Sigmoid colon (tissue), 7 donors: ENCODE data around the gene DNAJB13. TPM values are rescaled to one million over a fixed set of nuclear protein-coding genes. Genes with fewer than 3 reads are reported as not detected.
A peak's percentile ranks its signal among the peaks of the same experiment; 100 is the strongest.

ENCODE experiments used
- DNase-seq: peaks from one replicate; pipeline ENCODE4 v3.0.0-alpha.2; 2019
- H3K27ac ChIP-seq, 4 donors: fragments of 200-600 bp; sonication (generic); one replicate each; pipeline ENCODE4 v1.5.1; 2016 to 2019; ENCODE audit warnings: mild to moderate bottlenecking in 1 of 4
- H3K27me3 ChIP-seq, 3 donors: fragments of 200-600 bp; sonication (generic); one replicate each; pipeline ENCODE4 v1.5.1; 2019; ENCODE audit warnings: mild to moderate bottlenecking in 1 of 3
- H3K36me3 ChIP-seq, 4 donors: fragments of 200-600 bp; sonication (generic); one replicate each; pipeline ENCODE4 v1.5.1; 2016 to 2019
- H3K4me1 ChIP-seq, 4 donors: fragments of 200-600 bp; sonication (generic); one replicate each; pipeline ENCODE4 v1.5.1; 2017 to 2019
- H3K4me3 ChIP-seq, 4 donors: fragments of 200-600 bp; sonication (generic); one replicate each; pipeline ENCODE4 v1.5.1; 2017 to 2019; ENCODE audit warnings: mild to moderate bottlenecking in 2 of 4, moderate library complexity in 1 of 4
- H3K9me3 ChIP-seq, 4 donors: fragments of 200-600 bp in 3 of 4; sonication (generic) in 3 of 4; one replicate each; pipeline versions ENCODE4 v1.5.1 to v1.6.1; 2013 to 2019
- EP300 ChIP-seq, 4 donors: sonication (generic); formaldehyde crosslinking; IDR thresholded peaks; one replicate each; pipeline ENCODE4 v1.6.1; 2017; ENCODE audit warnings: antibody characterized with exemption in 4 of 4
- POLR2A ChIP-seq, 2 donors: fragments of 450-650 bp; IDR thresholded peaks; one replicate each; pipeline ENCODE4 v1.6.1; 2016; ENCODE audit warnings: antibody characterized with exemption in 2 of 2, mild to moderate bottlenecking in 2 of 2, moderate library complexity in 2 of 2
- POLR2AphosphoS5 ChIP-seq, 4 donors: sonication (generic); formaldehyde crosslinking; IDR thresholded peaks; one replicate each; pipeline ENCODE4 v1.6.1; 2017; ENCODE audit warnings: antibody characterized with exemption in 4 of 4
- WGBS, 2 donors: extraction: QIAGEN DNeasy Blood & Tissue Kit; methylation state at CpG; one replicate each; pipeline ENCODE4 v1.1.7; 2013; 5-methylcytosine and 5-hydroxymethylcytosine counted together
- intact Hi-C: fragments of 100-400 bp; cut with DNase I; formaldehyde crosslinking; loops from one replicate; pipeline ENCODE4 v1.15.1; 2023
- polyA plus RNA-seq, 3 donors: library from polyadenylated mRNA; stranded (reverse); fragments of 200-250 nt; gene quantifications; one replicate each; pipeline ENCODE4 v1.2.3, GENCODE V29; 2013
- total RNA-seq, 4 donors: library from RNA; depleted of rRNA; stranded (reverse); fragments of >200 nt; gene quantifications; one replicate each; pipeline ENCODE4 v1.1.0, GENCODE V29; 2016
- TF ChIP-seq, protein P1 (sequence below), 4 experiments: fragments of 450-650 bp in 3 of 4; fragments of 200-600 bp in 1 of 4; IDR thresholded peaks; one replicate each; pipeline ENCODE4 v1.5.1; 2016 to 2019; ENCODE audit warnings: antibody characterized with exemption in 4 of 4, mild to moderate bottlenecking in 3 of 4, moderate library complexity in 2 of 4
- donor health status: healthy with polysubstance abuse.
- donor health status: Bipolar disorder and iron deficiency.
- donor health status: healthy.

The DNAJB13 gene
- total and polyA plus RNA-seq, 7 donors = 0.27 TPM; not detected in 6

DNA sequence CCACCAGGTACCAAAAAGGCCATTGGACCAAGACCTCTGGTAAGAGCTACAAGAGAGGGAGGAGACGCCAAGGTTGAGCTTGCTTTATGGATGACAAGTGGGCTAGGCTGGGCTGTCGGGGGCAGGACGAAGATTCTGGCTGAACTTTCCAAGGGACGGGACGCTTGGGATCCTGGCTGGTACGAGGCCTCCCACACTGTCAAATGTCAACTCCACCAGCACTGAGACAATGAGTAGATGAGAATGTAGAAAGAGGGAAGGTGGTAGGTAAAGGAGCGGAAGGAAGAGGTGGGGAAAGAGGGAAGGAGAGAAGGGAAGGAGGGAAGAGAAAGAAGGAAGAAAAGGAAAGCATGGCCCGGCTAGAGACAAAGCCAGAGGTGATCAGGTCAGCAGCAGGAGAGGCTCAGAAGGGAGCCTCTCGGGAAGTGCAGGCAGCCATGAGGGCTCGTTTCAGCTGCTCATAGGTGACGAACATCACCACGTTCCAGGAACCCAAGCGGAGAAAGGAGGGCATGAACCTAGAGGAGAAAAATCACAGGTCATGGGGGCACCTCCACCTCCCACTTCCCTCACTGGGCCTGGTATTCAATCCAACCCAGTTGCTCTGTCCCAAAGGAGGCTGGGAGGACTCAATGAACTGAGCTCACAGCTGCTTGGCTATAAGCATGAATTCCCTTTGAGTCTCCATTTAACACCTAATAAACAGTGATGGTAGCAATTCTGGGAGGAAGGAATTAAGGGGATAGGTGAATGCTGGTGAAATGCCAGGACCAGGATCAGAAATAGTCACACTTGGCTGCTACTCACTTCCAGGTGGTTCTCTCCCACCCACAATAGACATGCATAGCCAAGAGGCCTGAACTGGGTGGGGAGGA, 24.0 kb downstream of the DNAJB13 start:
- Histone ChIP-seq H3K27ac (peak overlapping the region in 1 of 4 donors; percentile 38), H3K9me3 (no peaks in the 10 kb centered on the region), H3K27me3 (no peaks in the 10 kb centered on the region), H3K4me1 (no peaks in the 10 kb centered on the region), H3K4me3 (no peak overlapping the region), H3K36me3 (peaks cover 0 to 42% (median 8%) of the 10 kb centered on the region in 4 donors)
- 90 to 93% methylated on average over 13 of the region's 13 CpGs for WGBS, 2 donors
- intact Hi-C loops = no loop called here
- peak; percentile 32 for DNase-seq
- no peak for TF ChIP-seq EP300 (IDR thresholded peaks at IDR 0.05)
- TF ChIP-seq, protein P1, sequence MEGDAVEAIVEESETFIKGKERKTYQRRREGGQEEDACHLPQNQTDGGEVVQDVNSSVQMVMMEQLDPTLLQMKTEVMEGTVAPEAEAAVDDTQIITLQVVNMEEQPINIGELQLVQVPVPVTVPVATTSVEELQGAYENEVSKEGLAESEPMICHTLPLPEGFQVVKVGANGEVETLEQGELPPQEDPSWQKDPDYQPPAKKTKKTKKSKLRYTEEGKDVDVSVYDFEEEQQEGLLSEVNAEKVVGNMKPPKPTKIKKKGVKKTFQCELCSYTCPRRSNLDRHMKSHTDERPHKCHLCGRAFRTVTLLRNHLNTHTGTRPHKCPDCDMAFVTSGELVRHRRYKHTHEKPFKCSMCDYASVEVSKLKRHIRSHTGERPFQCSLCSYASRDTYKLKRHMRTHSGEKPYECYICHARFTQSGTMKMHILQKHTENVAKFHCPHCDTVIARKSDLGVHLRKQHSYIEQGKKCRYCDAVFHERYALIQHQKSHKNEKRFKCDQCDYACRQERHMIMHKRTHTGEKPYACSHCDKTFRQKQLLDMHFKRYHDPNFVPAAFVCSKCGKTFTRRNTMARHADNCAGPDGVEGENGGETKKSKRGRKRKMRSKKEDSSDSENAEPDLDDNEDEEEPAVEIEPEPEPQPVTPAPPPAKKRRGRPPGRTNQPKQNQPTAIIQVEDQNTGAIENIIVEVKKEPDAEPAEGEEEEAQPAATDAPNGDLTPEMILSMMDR (IDR thresholded peaks at IDR 0.05) = no peak

DNA sequence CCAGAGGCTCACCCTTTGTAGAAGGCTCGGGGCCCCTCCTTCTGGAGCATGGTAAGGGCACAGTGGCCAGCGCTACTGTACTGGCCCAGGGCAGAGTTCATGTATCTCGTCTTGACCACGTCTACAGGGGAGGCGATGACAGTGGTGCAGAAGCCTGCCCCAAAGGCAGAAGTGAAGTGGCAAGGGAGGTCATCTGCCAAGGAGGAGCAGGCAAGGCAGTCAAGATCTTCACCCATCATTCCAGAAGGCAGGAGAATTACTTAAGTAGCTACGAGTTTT, 24.6 kb downstream of the DNAJB13 start:
- H3K4me3 ChIP-seq = no peak overlapping the region
- 84 to 91% methylated on average over 6 of the region's 6 CpGs for WGBS, 2 donors
- H3K4me1 ChIP-seq = no peaks in the 10 kb centered on the region
- no peaks in the 10 kb centered on the region for H3K27me3 ChIP-seq
- no peaks in the 10 kb centered on the region for H3K9me3 ChIP-seq
- peaks cover 0 to 42% (median 8%) of the 10 kb centered on the region in 4 donors for H3K36me3 ChIP-seq
- intact Hi-C loops = no loop called here
- peak; percentile 45 for DNase-seq
- no peak overlapping the region for H3K27ac ChIP-seq
- TF ChIP-seq POLR2AphosphoS5 (IDR thresholded peaks at IDR 0.05) (no peak), POLR2A (IDR thresholded peaks at IDR 0.05) (no peak), EP300 (IDR thresholded peaks at IDR 0.05) (no peak)
- TF ChIP-seq, protein P1 (IDR thresholded peaks at IDR 0.05) = no peak

DNA sequence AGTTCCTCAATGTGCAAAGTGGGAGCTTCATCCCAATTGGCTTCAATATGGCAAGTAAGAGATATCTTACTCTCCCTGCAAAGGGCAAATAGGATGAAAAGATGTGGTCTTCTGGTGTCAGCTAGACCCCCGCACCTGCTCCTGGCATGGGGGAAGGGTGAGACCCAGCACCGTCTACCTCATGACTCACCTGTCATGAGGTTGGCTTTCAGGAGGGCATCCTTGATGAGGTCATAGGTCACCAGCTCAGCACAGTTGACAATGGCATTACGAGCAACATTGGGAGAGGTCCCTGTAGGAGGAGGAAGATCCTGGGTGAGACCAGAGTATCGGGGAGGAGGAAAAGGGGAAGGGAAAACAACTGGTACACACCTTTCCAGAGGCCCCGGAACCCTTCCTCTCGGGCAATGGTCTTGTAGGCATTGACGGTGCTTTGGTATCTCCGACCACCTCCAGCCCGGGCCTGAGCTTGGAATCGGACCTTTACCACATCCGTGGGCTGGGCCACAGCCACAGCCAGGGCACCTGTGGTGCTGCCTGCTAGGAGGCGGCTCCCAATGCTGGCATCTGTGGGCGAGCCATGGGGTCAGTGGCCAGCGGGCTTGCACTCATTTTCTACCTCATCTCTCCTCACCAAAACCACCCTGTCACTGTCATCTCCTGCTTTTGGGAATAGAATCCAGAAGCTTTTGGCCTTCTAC, 25.8 kb downstream of the DNAJB13 start:
- no peaks in the 10 kb centered on the region for H3K27me3 ChIP-seq
- H3K36me3 ChIP-seq = peaks cover 0 to 42% (median 8%) of the 10 kb centered on the region in 4 donors
- peak; percentile 56 for DNase-seq
- WGBS, 2 donors = 89 to 92% methylated on average over 14 of the region's 14 CpGs
- H3K4me1 ChIP-seq = peaks cover 0 to 2% (median under 1%) of the 10 kb centered on the region in 4 donors
- H3K9me3 ChIP-seq = no peaks in the 10 kb centered on the region
- intact Hi-C loops = no loop called here
- TF ChIP-seq EP300 (IDR thresholded peaks at IDR 0.05) (no peak), POLR2AphosphoS5 (IDR thresholded peaks at IDR 0.05) (no peak), POLR2A (IDR thresholded peaks at IDR 0.05) (no peak)
- TF ChIP-seq, protein P1 (IDR thresholded peaks at IDR 0.05) = no peak
- H3K27ac ChIP-seq = no peak overlapping the region
- H3K4me3 ChIP-seq = no peak overlapping the region

DNA sequence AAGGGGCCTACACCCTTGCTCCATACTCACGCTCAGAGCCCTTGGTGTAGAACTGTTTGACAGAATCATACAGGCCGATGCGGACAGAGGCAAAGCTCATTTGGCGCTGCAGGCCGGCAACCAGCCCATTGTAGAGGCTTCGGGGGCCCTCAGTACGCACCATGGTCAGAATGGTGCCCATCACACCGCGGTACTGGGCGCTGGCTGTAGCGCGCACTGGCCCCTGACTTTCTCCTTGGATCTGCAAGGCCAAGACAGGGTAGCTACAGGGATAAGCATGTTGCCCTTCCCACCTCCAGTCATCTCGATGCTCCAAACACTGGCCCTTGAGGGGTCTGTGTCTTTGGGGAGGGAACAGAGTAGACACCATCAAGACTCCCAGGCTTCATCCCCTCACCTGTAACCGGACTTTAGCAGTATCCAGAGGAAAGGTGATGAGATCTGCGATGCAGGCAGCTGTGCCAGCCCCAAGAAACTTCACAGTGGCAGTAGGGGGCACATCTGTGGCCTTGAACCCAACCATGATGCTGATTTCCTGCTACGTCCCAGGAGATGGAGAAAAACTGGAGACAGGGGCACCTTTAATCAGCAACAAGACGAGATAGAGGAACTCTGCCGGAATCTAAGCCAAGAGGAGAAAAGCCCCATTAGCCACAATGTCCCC, 27.2 kb downstream of the DNAJB13 start:
- H3K27me3 ChIP-seq = no peaks in the 10 kb centered on the region
- 97 to 98% methylated on average over 18 of the region's 18 CpGs for WGBS, 2 donors
- no peak overlapping the region for H3K27ac ChIP-seq
- peaks cover 0 to 12% (median 9%) of the 10 kb centered on the region in 4 donors for H3K4me1 ChIP-seq
- no peak overlapping the region for H3K4me3 ChIP-seq
- intact Hi-C loops = no loop called here
- TF ChIP-seq POLR2A (IDR thresholded peaks at IDR 0.05) = no peak
- no peaks in the 10 kb centered on the region for H3K9me3 ChIP-seq
- peaks cover 0 to 42% (median 8%) of the 10 kb centered on the region in 4 donors for H3K36me3 ChIP-seq
- peak; percentile 33 for DNase-seq

DNA sequence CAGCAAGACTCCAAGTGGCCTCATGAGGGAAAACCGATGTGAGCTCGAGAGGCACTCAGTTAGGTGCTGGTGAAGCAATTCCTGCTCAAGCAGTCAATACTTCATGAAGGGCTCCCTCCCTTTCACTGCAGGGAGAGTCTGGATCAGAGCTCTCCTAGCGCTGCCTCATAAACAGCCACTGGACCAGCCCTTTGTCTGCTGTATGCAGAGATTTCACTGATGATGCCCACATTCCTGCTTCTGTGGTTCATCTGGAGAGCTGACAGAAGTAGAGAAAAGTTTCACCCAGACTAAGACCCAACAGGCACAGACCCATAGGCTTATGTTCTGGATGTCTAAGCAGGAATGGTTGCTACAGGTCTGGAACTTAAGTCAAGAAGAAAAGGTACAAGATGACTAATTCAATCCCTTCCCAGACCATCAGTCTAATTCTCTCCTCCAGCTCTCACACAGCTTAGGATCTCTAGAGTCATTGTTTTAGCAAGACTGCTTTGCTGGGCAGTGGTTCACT, 27.8 kb downstream of the DNAJB13 start:
- Histone ChIP-seq H3K4me3 (no peak overlapping the region), H3K4me1 (peaks cover 0 to 16% (median 12%) of the 10 kb centered on the region in 4 donors), H3K27me3 (no peaks in the 10 kb centered on the region), H3K36me3 (peaks cover 0 to 42% (median 8%) of the 10 kb centered on the region in 4 donors), H3K9me3 (no peaks in the 10 kb centered on the region), H3K27ac (no peak overlapping the region)
- WGBS, 2 donors = 94 to 96% methylated on average over 3 of the region's 3 CpGs
- intact Hi-C loops = no loop called here
- no peak for DNase-seq
- TF ChIP-seq POLR2AphosphoS5 (IDR thresholded peaks at IDR 0.05) (no peak), POLR2A (IDR thresholded peaks at IDR 0.05) (no peak), EP300 (IDR thresholded peaks at IDR 0.05) (no peak)
- TF ChIP-seq, protein P1 (IDR thresholded peaks at IDR 0.05) = no peak
